HCT116 (cell line): ENCODE results near the gene PIWIL4.

Experiments used
- CTCF ChIP-seq, 3 experiments: fragments of 200-600 bp in 1 of 3; sonication (generic) in 1 of 3; IDR thresholded peaks in 2 of 3; conservative IDR thresholded peaks in 1 of 3; 2 replicates each; pipeline ENCODE4 v1.5.1; 2012 to 2017; ENCODE audit warnings: low read depth in 2 of 3, low read length in 2 of 3, antibody characterized with exemption in 1 of 3, borderline replicate concordance in 1 of 3, control low read depth in 1 of 3, mild to moderate bottlenecking in 1 of 3, mixed read lengths in 1 of 3, mixed run types in 1 of 3, moderate library complexity in 1 of 3; ENCODE audit not compliant: insufficient read depth in 1 of 3
- ELF1 ChIP-seq: IDR thresholded peaks from 2 replicates; pipeline ENCODE4 v1.6.1; 2012; ENCODE audit warnings: low read depth, borderline replicate concordance
- EZH2 ChIP-seq: fragments of 200-600 bp; sonication (generic); IDR thresholded peaks from 2 replicates; pipeline ENCODE4 v1.6.1; 2017; ENCODE audit warnings: antibody characterized with exemption, mixed run types
- EZH2phosphoT487 ChIP-seq: fragments of 200-600 bp; IDR thresholded peaks from 2 replicates; pipeline ENCODE4 v1.6.1; 2018; ENCODE audit warnings: antibody characterized with exemption, borderline replicate concordance
- FOSL1 ChIP-seq: IDR thresholded peaks from 2 replicates; pipeline ENCODE4 v1.6.1; 2012; ENCODE audit warnings: low read depth
- YY1 ChIP-seq: IDR thresholded peaks from 2 replicates; pipeline ENCODE4 v1.6.1; 2011; ENCODE audit warnings: low read length, low read depth, moderate library complexity, mild to moderate bottlenecking; ENCODE audit not compliant: insufficient replicate concordance; ENCODE audit errors: extremely low read depth
- ZFX ChIP-seq: fragments of 450-650 bp; IDR thresholded peaks from 2 replicates; pipeline ENCODE4 v1.6.1; 2017

DNA sequence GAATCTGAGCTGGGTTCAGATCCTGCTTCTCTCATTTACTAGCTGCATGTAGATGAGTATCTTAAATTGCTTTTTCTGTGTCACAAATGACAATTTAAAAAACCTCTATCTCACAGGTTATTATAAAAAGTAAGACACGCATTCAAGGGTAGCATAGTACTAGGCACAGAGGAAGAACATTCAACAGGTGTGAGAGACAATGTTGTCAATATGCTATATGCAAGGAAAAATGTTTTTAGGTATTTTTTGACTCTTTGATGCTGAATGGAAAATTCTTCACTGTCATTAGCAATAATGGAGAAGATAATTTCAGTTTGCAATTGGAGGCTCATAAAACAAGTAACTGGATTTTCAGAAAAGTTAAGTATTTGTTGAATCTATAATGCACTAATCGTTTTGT is 81.6 kb downstream of the PIWIL4 start:
- TF ChIP-seq EZH2phosphoT487, result no peak
- TF ChIP-seq CTCF (IDR thresholded peaks at IDR 0.05 in 2 of 3, conservative IDR thresholded peaks at IDR 0.05 in 1 of 3; ENCODE audit: borderline replicate concordance in 1 of 3, insufficient read depth in 1 of 3, low read depth in 2 of 3, low read length in 2 of 3), result no peak
- TF ChIP-seq EZH2, result no peak
- TF ChIP-seq ELF1, result no peak
- no peak for TF ChIP-seq ZFX
- TF ChIP-seq YY1, result no peak
- no peak for TF ChIP-seq FOSL1
